Naive thymus-derived CD4-positive, alpha-beta T cell (primary cell): ENCODE measurements around the gene PACS2. TPM values are rescaled to one million over a fixed set of nuclear protein-coding genes. Genes with fewer than 3 reads are reported as not detected.

Experiments
- ATAC-seq: fragments of 150-1000 bp; cut with Tn5 transposase; 2 replicates; pipeline ENCODE4 v1.10.0; 2021; ENCODE audit warnings: mild to moderate bottlenecking, moderate library complexity
- CTCF ChIA-PET: fragments of 350-600 bp; sonication (Branson Sonifier 250); formaldehyde crosslinking; loops from one replicate; lab custom pipeline; 2021; ENCODE audit warnings: antibody characterized with exemption; lab: Charles Lee
- POLR2A ChIA-PET: fragments of 350-600 bp; sonication (Branson Sonifier 250); formaldehyde crosslinking; loops from one replicate; lab custom pipeline; 2021; ENCODE audit warnings: antibody characterized with exemption, inconsistent platforms; lab: Charles Lee
- DNase-seq, 9 donors: peaks; one replicate each; pipeline versions ENCODE4 v3.0.0 to v3.0.0-alpha.2; 2020 to 2022; ENCODE audit warnings: mixed read lengths in 1 of 9
- H3K27ac ChIP-seq: one replicate; pipeline ENCODE4 v1.7.0; 2013; ENCODE audit warnings: mild to moderate bottlenecking, low read depth, low read length, moderate library complexity
- H3K27me3 ChIP-seq, 2 donors: one replicate each; pipeline ENCODE4 v1.7.0; 2013; ENCODE audit warnings: low read length in 2 of 2, mild to moderate bottlenecking in 2 of 2, moderate library complexity in 2 of 2; ENCODE audit not compliant: control insufficient read depth in 2 of 2, insufficient read depth in 2 of 2
- H3K36me3 ChIP-seq, 3 experiments: 1 replicate in 2 of 3; 2 replicates in 1 of 3; pipeline ENCODE4 v1.7.0; 2013; ENCODE audit warnings: low read length in 3 of 3, mild to moderate bottlenecking in 3 of 3, moderate library complexity in 1 of 3; ENCODE audit not compliant: insufficient read depth in 3 of 3, control insufficient read depth in 2 of 3
- H3K4me1 ChIP-seq, 2 donors: one replicate each; pipeline ENCODE4 v1.7.0; 2013; ENCODE audit warnings: low read length in 2 of 2, mild to moderate bottlenecking in 2 of 2, moderate library complexity in 1 of 2; ENCODE audit not compliant: control insufficient read depth in 2 of 2, insufficient read depth in 2 of 2
- H3K4me3 ChIP-seq: 2 replicates; pipeline ENCODE4 v1.7.0; 2013; ENCODE audit warnings: mild to moderate bottlenecking, low read length
- H3K9me3 ChIP-seq, 3 experiments: 1 replicate in 2 of 3; 2 replicates in 1 of 3; pipeline ENCODE4 v1.7.0; 2013; ENCODE audit warnings: low read length in 3 of 3; ENCODE audit not compliant: control insufficient read depth in 2 of 3
- H3K27ac Mint-ChIP-seq, 9 donors: one replicate each; pipeline ENCODE4 v1.8.0; 2020 to 2022; ENCODE audit warnings: mixed read lengths in 9 of 9, mild to moderate bottlenecking in 8 of 9, moderate library complexity in 5 of 9, inconsistent platforms in 2 of 9
- H3K27me3 Mint-ChIP-seq, 5 donors: one replicate each; pipeline ENCODE4 v1.8.0; 2021 to 2022; ENCODE audit warnings: mixed read lengths in 5 of 5, mild to moderate bottlenecking in 1 of 5
- H3K36me3 Mint-ChIP-seq, 5 donors: one replicate each; pipeline ENCODE4 v1.8.0; 2020 to 2022; ENCODE audit warnings: mixed read lengths in 5 of 5, mild to moderate bottlenecking in 3 of 5, inconsistent platforms in 1 of 5
- H3K4me1 Mint-ChIP-seq, 7 donors: one replicate each; pipeline ENCODE4 v1.8.0; 2020 to 2022; ENCODE audit warnings: mixed read lengths in 7 of 7, mild to moderate bottlenecking in 3 of 7, inconsistent platforms in 1 of 7
- H3K4me3 Mint-ChIP-seq, 10 donors: one replicate each; pipeline ENCODE4 v1.8.0; 2020 to 2022; ENCODE audit warnings: mild to moderate bottlenecking in 10 of 10, mixed read lengths in 10 of 10, moderate library complexity in 6 of 10, inconsistent platforms in 2 of 10
- H3K9me3 Mint-ChIP-seq, 11 donors: one replicate each; pipeline ENCODE4 v1.8.0; 2020 to 2022; ENCODE audit warnings: mixed read lengths in 11 of 11, mild to moderate bottlenecking in 4 of 11, inconsistent platforms in 1 of 11, moderate library complexity in 1 of 11
- intact Hi-C, 2 donors: fragments of 100-400 bp; cut with micrococcal nuclease; formaldehyde crosslinking; loops; one replicate each; pipeline ENCODE4 v1.15.1; 2023
- polyA plus RNA-seq, 2 donors: library from polyadenylated mRNA; unstranded; fragments of 300-500 nt; fragmentation: Illumina TruSeq; gene quantifications; one replicate each; pipeline ENCODE4 v1.2.3, GENCODE V29; 2021
- total RNA-seq, 6 experiments: library from RNA in 5 of 6; stranded (reverse) in 5 of 6; gene quantifications; 1 replicate in 5 of 6; 2 replicates in 1 of 6; pipeline ENCODE4 v1.2.3 and lab custom pipeline; 2021 to 2026

PACS2 gene
- total and polyA plus RNA-seq, 7 experiments from 2014 or later: 1.5 to 75.4 (median 69.2) TPM

- Mint-ChIP-seq H3K36me3 (peaks cover 0 to 16% (median 4%) of the 10 kb centered on the region in 5 donors), H3K27ac (peak overlapping the region in 1 of 9 donors; percentile 3), H3K27me3 (no peaks in the 10 kb centered on the region), H3K4me1 (peaks cover 9 to 31% (median 24%) of the 10 kb centered on the region in 7 donors), H3K9me3 (no peaks in the 10 kb centered on the region), H3K4me3 (no peak overlapping the region)
- DNase-seq (no peak), ATAC-seq (no peak)
- peaks cover 0 to 8% (median 0%) of the 10 kb centered on the region in 3 experiments for H3K36me3 ChIP-seq
- no peak overlapping the region for H3K4me3 ChIP-seq
- H3K9me3 ChIP-seq: no peaks in the 10 kb centered on the region
- no peak overlapping the region for H3K27ac ChIP-seq
- intact Hi-C loops: no loop called here
- H3K4me1 ChIP-seq: no peaks in the 10 kb centered on the region
- POLR2A ChIA-PET: no interaction called here
- H3K27me3 ChIP-seq: no peaks in the 10 kb centered on the region
- CTCF ChIA-PET: no interaction called here
Measured at GRCh38 chr14:105324080-105324778, 9.7 kb downstream of the PACS2 start.

GRCh38 chr14:105324871-105325270 lies 10.3 kb downstream of the PACS2 start:
- ATAC-seq (no peak), DNase-seq (no peak)
- Histone ChIP-seq H3K9me3 (no peaks in the 10 kb centered on the region), H3K4me3 (no peak overlapping the region), H3K27ac (no peak overlapping the region), H3K36me3 (peaks cover 0 to 8% (median 0%) of the 10 kb centered on the region in 3 experiments), H3K27me3 (no peaks in the 10 kb centered on the region), H3K4me1 (peaks cover 0 to 6% of the 10 kb centered on the region in 2 donors)
- no peaks in the 10 kb centered on the region for H3K9me3 Mint-ChIP-seq
- H3K4me3 Mint-ChIP-seq: no peak overlapping the region
- ChIA-PET CTCF (interaction anchor here (1.3 kb wide), 1 partner anchor 32 kb away, joined by 3 read pairs; no protein-coding TSS in a partner anchor), POLR2A (no interaction called here)
- H3K27me3 Mint-ChIP-seq: no peaks in the 10 kb centered on the region
- no peak overlapping the region for H3K27ac Mint-ChIP-seq
- peaks cover 9 to 31% (median 27%) of the 10 kb centered on the region in 7 donors for H3K4me1 Mint-ChIP-seq
- intact Hi-C loops: no loop called here
- H3K36me3 Mint-ChIP-seq: peaks cover 0 to 16% (median 4%) of the 10 kb centered on the region in 5 donors

GRCh38 chr14:105325303-105325702 lies 10.8 kb downstream of the PACS2 start:
- CTCF ChIA-PET: interaction anchor here (1.3 kb wide), 1 partner anchor 33 kb away, joined by 3 read pairs; no protein-coding TSS in a partner anchor
- H3K4me1 Mint-ChIP-seq: peaks cover 9 to 33% (median 27%) of the 10 kb centered on the region in 7 donors
- intact Hi-C loops: no loop called here
- no peaks in the 10 kb centered on the region for H3K9me3 Mint-ChIP-seq
- H3K27ac ChIP-seq: no peak overlapping the region
- peaks cover 0 to 8% (median 0%) of the 10 kb centered on the region in 3 experiments for H3K36me3 ChIP-seq
- peaks cover 0 to 16% (median 4%) of the 10 kb centered on the region in 5 donors for H3K36me3 Mint-ChIP-seq
- H3K9me3 ChIP-seq: no peaks in the 10 kb centered on the region
- no peaks in the 10 kb centered on the region for H3K27me3 ChIP-seq
- H3K27me3 Mint-ChIP-seq: no peaks in the 10 kb centered on the region
- POLR2A ChIA-PET: no interaction called here
- no peak overlapping the region for H3K4me3 ChIP-seq
- H3K4me3 Mint-ChIP-seq: no peak overlapping the region
- no peak for DNase-seq
- ATAC-seq: no peak
- H3K27ac Mint-ChIP-seq: no peak overlapping the region
- H3K4me1 ChIP-seq: peaks cover 0 to 10% of the 10 kb centered on the region in 2 donors

DNA sequence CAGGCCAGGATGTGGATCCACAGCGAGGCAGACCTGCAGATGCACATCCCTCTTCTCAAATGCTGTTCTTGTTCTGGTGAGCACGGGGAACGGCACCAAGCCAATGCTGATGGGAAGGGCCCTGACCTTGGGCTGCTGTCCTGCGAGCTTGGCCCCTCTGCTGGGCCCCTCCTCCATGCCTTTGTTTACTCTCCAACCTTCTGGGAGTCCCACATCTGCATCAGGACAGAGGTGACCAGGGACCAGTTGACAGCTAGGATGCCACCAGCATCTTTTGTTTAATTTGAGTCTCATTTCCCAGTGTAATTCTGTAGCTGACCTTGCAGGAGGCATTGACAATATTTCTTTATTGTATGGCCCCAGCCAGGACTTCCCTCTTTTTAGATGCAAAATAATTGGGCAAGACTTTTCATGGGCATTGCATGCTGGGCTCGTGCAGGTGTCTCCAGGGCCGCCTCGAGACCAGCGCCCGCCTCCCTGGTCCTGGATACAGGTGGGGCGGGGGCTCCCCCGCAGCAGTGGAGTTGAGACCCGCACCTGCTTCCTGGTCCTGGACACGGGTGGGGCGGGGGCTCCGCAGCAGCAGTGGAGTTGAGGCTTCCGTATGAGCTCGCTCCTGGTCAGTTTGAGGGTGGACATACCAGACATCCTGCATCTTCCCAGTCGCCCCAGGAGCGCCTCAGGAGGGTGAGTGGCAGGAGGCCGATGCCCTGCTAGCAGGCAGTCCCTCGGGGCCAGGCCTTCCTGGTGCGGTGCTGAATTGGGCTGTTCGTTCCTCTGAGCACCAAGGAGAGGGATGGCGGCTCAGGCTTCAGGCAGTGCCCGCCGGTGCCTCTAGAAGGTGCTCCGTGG lies 11.4 kb downstream of the PACS2 start:
- peaks cover 0 to 16% of the 10 kb centered on the region in 2 donors for H3K4me1 ChIP-seq
- H3K36me3 Mint-ChIP-seq: peaks cover 0 to 16% (median 4%) of the 10 kb centered on the region in 5 donors
- ATAC-seq: no peak
- ChIA-PET CTCF (interaction anchor here (1.3 kb wide), 1 partner anchor 33 kb away, joined by 3 read pairs; no protein-coding TSS in a partner anchor), POLR2A (no interaction called here)
- no peaks in the 10 kb centered on the region for H3K9me3 Mint-ChIP-seq
- no peak for DNase-seq
- no peak overlapping the region for H3K27ac ChIP-seq
- peaks cover 13 to 39% (median 33%) of the 10 kb centered on the region in 7 donors for H3K4me1 Mint-ChIP-seq
- H3K27me3 Mint-ChIP-seq: no peaks in the 10 kb centered on the region
- no peaks in the 10 kb centered on the region for H3K9me3 ChIP-seq
- H3K27me3 ChIP-seq: no peaks in the 10 kb centered on the region
- no peak overlapping the region for H3K27ac Mint-ChIP-seq
- intact Hi-C loops: no loop called here
- peaks cover 0 to 8% (median 0%) of the 10 kb centered on the region in 3 experiments for H3K36me3 ChIP-seq
- H3K4me3 Mint-ChIP-seq: no peak overlapping the region
- H3K4me3 ChIP-seq: no peak overlapping the region

- ChIA-PET CTCF (no interaction called here), POLR2A (no interaction called here)
- Histone ChIP-seq H3K27me3 (no peaks in the 10 kb centered on the region), H3K4me1 (peaks cover 0 to 22% of the 10 kb centered on the region in 2 donors), H3K27ac (no peak overlapping the region), H3K4me3 (no peak overlapping the region), H3K9me3 (no peaks in the 10 kb centered on the region), H3K36me3 (peaks cover 0 to 8% (median 0%) of the 10 kb centered on the region in 3 experiments)
- no peak overlapping the region for H3K27ac Mint-ChIP-seq
- no peaks in the 10 kb centered on the region for H3K9me3 Mint-ChIP-seq
- H3K36me3 Mint-ChIP-seq: peaks cover 0 to 16% (median 4%) of the 10 kb centered on the region in 5 donors
- no peaks in the 10 kb centered on the region for H3K27me3 Mint-ChIP-seq
- no peak overlapping the region for H3K4me3 Mint-ChIP-seq
- ATAC-seq: no peak
- intact Hi-C loops: no loop called here
- DNase-seq: no peak
- H3K4me1 Mint-ChIP-seq: peaks cover 17 to 45% (median 39%) of the 10 kb centered on the region in 7 donors
Measured at GRCh38 chr14:105326568-105326867, 12.0 kb downstream of the PACS2 start.

DNA sequence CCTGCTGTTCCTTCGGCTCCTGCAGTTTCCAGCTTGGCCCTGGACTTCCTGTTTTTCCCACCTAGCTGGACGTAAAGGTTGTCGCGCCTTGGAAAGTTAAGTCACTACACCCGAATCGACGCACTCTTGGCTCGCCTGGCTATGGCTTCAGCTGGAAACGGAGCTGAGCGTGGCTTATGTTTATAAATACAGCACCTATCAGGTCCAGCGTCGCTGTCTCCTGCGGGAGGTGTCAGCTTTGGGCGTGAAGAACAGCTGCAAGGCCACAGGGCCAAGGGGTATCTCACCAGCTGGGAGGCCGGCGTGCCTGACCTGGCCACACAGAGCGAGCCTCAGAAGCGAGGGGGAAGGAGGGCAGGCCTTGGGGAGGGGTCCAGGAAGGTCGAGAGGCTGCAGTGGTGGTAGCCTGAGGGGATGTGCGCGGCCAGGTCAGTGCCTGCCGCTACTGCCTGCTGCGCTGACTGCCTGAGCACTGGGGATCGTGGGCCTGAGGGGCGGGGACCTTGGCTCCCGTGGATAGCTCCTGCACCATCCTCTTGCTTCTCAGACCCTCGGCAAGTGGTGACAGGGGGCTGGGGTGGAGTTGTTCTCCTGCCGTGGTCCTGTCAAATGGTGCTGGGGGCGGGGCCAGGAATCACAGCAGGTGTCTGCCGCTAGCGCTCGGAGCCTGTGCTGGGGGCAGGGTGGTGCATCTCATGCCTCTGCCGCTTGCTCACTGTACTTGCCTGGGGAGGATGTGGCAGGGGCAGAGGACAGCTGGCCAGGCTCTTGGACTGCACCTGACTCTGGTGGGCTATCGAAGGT lies 12.5 kb downstream of the PACS2 start:
- DNase-seq (no peak), ATAC-seq (no peak)
- Histone ChIP-seq H3K4me1 (peaks cover 0 to 27% of the 10 kb centered on the region in 2 donors), H3K36me3 (peaks cover 0 to 8% (median 0%) of the 10 kb centered on the region in 3 experiments), H3K27ac (no peak overlapping the region), H3K4me3 (no peak overlapping the region), H3K9me3 (no peaks in the 10 kb centered on the region), H3K27me3 (no peaks in the 10 kb centered on the region)
- ChIA-PET CTCF (no interaction called here), POLR2A (no interaction called here)
- Mint-ChIP-seq H3K4me3 (no peak overlapping the region), H3K27ac (peak overlapping the region in 1 of 9 donors; percentile 56), H3K4me1 (peaks cover 22 to 51% (median 45%) of the 10 kb centered on the region in 7 donors), H3K36me3 (peaks cover 0 to 16% (median 4%) of the 10 kb centered on the region in 5 donors), H3K27me3 (no peaks in the 10 kb centered on the region), H3K9me3 (peaks cover 0 to 4% (median 0%) of the 10 kb centered on the region in 11 donors)
- intact Hi-C loops: no loop called here
